Neural cell (in vitro differentiated cells): ENCODE results near the gene TSGA10. TPM values are rescaled to one million over a fixed set of nuclear protein-coding genes. Genes with fewer than 3 reads are reported as not detected.

Source experiments
- H2AFZ ChIP-seq: fragments of 200-600, 300-800 bp; sonication (generic), shearing (Covaris generic); 2 replicates; pipeline ENCODE4 v1.6.0; 2014; ENCODE audit warnings: low read depth, mild to moderate bottlenecking, antibody characterized with exemption, low read length, moderate library complexity
- H3F3A ChIP-seq: fragments of 200-600 bp; shearing (Covaris generic); 2 replicates; pipeline ENCODE4 v1.6.1; 2016; ENCODE audit warnings: mild to moderate bottlenecking, moderate library complexity, mixed read lengths, antibody characterized with exemption, low read length; ENCODE audit not compliant: insufficient read depth, poor library complexity, severe bottlenecking
- H3K27ac ChIP-seq: fragments of 200-600, 300-800 bp; sonication (generic), shearing (Covaris generic); 2 replicates; pipeline ENCODE4 v1.5.1; 2014; ENCODE audit warnings: mild to moderate bottlenecking, low read length, moderate library complexity
- H3K27me3 ChIP-seq: fragments of 300-800, 200-600 bp; sonication (generic), shearing (Covaris generic); 2 replicates; pipeline ENCODE4 v1.6.0; 2014; ENCODE audit warnings: mild to moderate bottlenecking, low read depth, low read length, moderate library complexity; ENCODE audit not compliant: insufficient read depth
- H3K36me3 ChIP-seq: fragments of 300-800, 200-600 bp; sonication (generic), shearing (Covaris generic); 2 replicates; pipeline ENCODE4 v1.5.1; 2014; ENCODE audit warnings: mild to moderate bottlenecking, antibody characterized with exemption, low read length, moderate library complexity; ENCODE audit not compliant: insufficient read depth
- H3K4me2 ChIP-seq: fragments of 300-800, 200-600 bp; sonication (generic), shearing (Covaris generic); 2 replicates; pipeline ENCODE4 v1.6.0; 2014; ENCODE audit warnings: mild to moderate bottlenecking, low read length
- H3K4me3 ChIP-seq: fragments of 300-800, 200-600 bp; sonication (generic), shearing (Covaris generic); 2 replicates; pipeline ENCODE4 v1.5.1; 2014; ENCODE audit warnings: mild to moderate bottlenecking, low read length, moderate library complexity
- H3K79me2 ChIP-seq: fragments of 200-600 bp; shearing (Covaris generic); replicated peaks from 2 replicates; pipeline ENCODE4 v1.6.0; 2014; ENCODE audit warnings: mild to moderate bottlenecking, low read length, moderate library complexity; ENCODE audit not compliant: insufficient read depth
- H3K9ac ChIP-seq: fragments of 300-800, 200-600 bp; sonication (generic), shearing (Covaris generic); 2 replicates; pipeline ENCODE4 v1.6.1; 2016; ENCODE audit warnings: mild to moderate bottlenecking, low read length, mixed read lengths
- H3K9me2 ChIP-seq: fragments of 200-600 bp; shearing (Covaris generic); 2 replicates; pipeline ENCODE4 v1.6.1; 2016; ENCODE audit warnings: mild to moderate bottlenecking, low read length, mixed read lengths; ENCODE audit not compliant: insufficient read depth
- H3K9me3 ChIP-seq: fragments of 200-600, 300-800 bp; sonication (generic), shearing (Covaris generic); 2 replicates; pipeline ENCODE4 v1.6.1; 2016; ENCODE audit warnings: mild to moderate bottlenecking, mixed run types, low read length, moderate library complexity, mixed read lengths
- H4K20me1 ChIP-seq: fragments of 200-600 bp; shearing (Covaris generic); 2 replicates; pipeline ENCODE4 v1.6.1; 2016; ENCODE audit warnings: mild to moderate bottlenecking, mixed run types; ENCODE audit not compliant: insufficient read depth
- EP300 ChIP-seq: fragments of 450-650 bp; conservative IDR thresholded peaks from 2 replicates; pipeline ENCODE4 v1.6.1; 2014; ENCODE audit warnings: antibody characterized with exemption, mild to moderate bottlenecking, moderate library complexity; ENCODE audit not compliant: poor library complexity, severe bottlenecking
- EZH2 ChIP-seq: fragments of 200-600, 300-800 bp; shearing (Covaris generic), sonication (generic); IDR thresholded peaks from 2 replicates; pipeline ENCODE4 v1.6.1; 2014; ENCODE audit warnings: antibody characterized with exemption, low read length, borderline replicate concordance, mild to moderate bottlenecking; ENCODE audit not compliant: insufficient read depth, poor library complexity, severe bottlenecking
- MXI1 ChIP-seq: fragments of 450-650 bp; conservative IDR thresholded peaks from 2 replicates; pipeline ENCODE4 v1.6.1; 2014; ENCODE audit warnings: antibody characterized with exemption, mild to moderate bottlenecking; ENCODE audit not compliant: poor library complexity, severe bottlenecking
- POLR2AphosphoS5 ChIP-seq: IDR thresholded peaks from 2 replicates; pipeline ENCODE4 v1.6.1; 2012
- RAD21 ChIP-seq: fragments of 450-650 bp; conservative IDR thresholded peaks from 2 replicates; pipeline ENCODE4 v1.6.1; 2014; ENCODE audit warnings: antibody characterized with exemption, mild to moderate bottlenecking, moderate library complexity
- SMC3 ChIP-seq: fragments of 450-650 bp; conservative IDR thresholded peaks from 2 replicates; pipeline ENCODE4 v1.6.1; 2014; ENCODE audit warnings: antibody characterized with exemption, mild to moderate bottlenecking, moderate library complexity; ENCODE audit not compliant: poor library complexity
- TAF1 ChIP-seq: IDR thresholded peaks from 2 replicates; pipeline ENCODE4 v1.6.1; 2012; ENCODE audit warnings: low read depth
- polyA plus RNA-seq: library from polyadenylated mRNA; depleted of rRNA; stranded (reverse); fragments of >200 nt; gene quantifications from 2 replicates; pipeline ENCODE4 v1.2.3, GENCODE V29; 2014
- TF ChIP-seq, protein P1 (sequence below): fragments of 450-650 bp; IDR thresholded peaks from 2 replicates; pipeline ENCODE4 v1.5.1; 2014; ENCODE audit warnings: antibody characterized with exemption, mild to moderate bottlenecking, moderate library complexity; ENCODE audit not compliant: poor library complexity, severe bottlenecking
- TF ChIP-seq, protein P2 (sequence below): IDR thresholded peaks from 2 replicates; pipeline ENCODE4 v1.6.1; 2012; ENCODE audit warnings: borderline replicate concordance

TSGA10 gene
- polyA plus RNA-seq, 1 donor from 2014 or later, result 8.0 TPM

DNA sequence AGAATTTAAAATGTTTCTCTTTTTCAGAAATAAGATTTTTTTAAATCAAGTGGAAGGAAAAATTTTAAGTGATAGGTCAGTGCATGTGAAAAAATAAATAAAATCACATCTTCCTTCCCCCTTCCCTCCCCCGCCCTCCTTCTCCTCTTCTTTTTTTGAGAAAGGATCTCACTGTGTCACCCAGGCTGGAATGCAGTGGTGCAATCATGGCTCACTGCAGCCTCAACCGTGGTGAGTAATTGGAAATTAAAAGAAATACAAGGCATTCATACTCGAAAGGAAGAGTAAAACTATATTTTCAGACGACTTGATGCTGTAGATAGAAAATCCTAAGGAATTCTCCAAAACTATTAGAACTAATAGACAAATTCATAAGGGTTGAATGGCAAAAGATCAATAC is 201.8 kb downstream of the TSGA10 start:
- Histone ChIP-seq H3K27ac (no peak overlapping the region), H3K9me2 (no peaks in the 10 kb centered on the region), H2AFZ (no peak overlapping the region), H3K79me2 (no peaks in the 10 kb centered on the region), H3K9ac (no peak overlapping the region), H4K20me1 (no peaks in the 10 kb centered on the region), H3K4me3 (no peak overlapping the region), H3F3A (no peaks in the 10 kb centered on the region), H3K36me3 (no peaks in the 10 kb centered on the region), H3K4me2 (no peak overlapping the region), H3K27me3 (no peaks in the 10 kb centered on the region), H3K9me3 (no peaks in the 10 kb centered on the region)
- TF ChIP-seq SMC3 (no peak), POLR2AphosphoS5 (no peak), MXI1 (no peak), EZH2 (no peak), TAF1 (no peak), EP300 (no peak), RAD21 (no peak)
- TF ChIP-seq, protein P1, sequence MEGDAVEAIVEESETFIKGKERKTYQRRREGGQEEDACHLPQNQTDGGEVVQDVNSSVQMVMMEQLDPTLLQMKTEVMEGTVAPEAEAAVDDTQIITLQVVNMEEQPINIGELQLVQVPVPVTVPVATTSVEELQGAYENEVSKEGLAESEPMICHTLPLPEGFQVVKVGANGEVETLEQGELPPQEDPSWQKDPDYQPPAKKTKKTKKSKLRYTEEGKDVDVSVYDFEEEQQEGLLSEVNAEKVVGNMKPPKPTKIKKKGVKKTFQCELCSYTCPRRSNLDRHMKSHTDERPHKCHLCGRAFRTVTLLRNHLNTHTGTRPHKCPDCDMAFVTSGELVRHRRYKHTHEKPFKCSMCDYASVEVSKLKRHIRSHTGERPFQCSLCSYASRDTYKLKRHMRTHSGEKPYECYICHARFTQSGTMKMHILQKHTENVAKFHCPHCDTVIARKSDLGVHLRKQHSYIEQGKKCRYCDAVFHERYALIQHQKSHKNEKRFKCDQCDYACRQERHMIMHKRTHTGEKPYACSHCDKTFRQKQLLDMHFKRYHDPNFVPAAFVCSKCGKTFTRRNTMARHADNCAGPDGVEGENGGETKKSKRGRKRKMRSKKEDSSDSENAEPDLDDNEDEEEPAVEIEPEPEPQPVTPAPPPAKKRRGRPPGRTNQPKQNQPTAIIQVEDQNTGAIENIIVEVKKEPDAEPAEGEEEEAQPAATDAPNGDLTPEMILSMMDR, result no peak
- TF ChIP-seq, protein P2, sequence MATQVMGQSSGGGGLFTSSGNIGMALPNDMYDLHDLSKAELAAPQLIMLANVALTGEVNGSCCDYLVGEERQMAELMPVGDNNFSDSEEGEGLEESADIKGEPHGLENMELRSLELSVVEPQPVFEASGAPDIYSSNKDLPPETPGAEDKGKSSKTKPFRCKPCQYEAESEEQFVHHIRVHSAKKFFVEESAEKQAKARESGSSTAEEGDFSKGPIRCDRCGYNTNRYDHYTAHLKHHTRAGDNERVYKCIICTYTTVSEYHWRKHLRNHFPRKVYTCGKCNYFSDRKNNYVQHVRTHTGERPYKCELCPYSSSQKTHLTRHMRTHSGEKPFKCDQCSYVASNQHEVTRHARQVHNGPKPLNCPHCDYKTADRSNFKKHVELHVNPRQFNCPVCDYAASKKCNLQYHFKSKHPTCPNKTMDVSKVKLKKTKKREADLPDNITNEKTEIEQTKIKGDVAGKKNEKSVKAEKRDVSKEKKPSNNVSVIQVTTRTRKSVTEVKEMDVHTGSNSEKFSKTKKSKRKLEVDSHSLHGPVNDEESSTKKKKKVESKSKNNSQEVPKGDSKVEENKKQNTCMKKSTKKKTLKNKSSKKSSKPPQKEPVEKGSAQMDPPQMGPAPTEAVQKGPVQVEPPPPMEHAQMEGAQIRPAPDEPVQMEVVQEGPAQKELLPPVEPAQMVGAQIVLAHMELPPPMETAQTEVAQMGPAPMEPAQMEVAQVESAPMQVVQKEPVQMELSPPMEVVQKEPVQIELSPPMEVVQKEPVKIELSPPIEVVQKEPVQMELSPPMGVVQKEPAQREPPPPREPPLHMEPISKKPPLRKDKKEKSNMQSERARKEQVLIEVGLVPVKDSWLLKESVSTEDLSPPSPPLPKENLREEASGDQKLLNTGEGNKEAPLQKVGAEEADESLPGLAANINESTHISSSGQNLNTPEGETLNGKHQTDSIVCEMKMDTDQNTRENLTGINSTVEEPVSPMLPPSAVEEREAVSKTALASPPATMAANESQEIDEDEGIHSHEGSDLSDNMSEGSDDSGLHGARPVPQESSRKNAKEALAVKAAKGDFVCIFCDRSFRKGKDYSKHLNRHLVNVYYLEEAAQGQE, result no peak

DNA sequence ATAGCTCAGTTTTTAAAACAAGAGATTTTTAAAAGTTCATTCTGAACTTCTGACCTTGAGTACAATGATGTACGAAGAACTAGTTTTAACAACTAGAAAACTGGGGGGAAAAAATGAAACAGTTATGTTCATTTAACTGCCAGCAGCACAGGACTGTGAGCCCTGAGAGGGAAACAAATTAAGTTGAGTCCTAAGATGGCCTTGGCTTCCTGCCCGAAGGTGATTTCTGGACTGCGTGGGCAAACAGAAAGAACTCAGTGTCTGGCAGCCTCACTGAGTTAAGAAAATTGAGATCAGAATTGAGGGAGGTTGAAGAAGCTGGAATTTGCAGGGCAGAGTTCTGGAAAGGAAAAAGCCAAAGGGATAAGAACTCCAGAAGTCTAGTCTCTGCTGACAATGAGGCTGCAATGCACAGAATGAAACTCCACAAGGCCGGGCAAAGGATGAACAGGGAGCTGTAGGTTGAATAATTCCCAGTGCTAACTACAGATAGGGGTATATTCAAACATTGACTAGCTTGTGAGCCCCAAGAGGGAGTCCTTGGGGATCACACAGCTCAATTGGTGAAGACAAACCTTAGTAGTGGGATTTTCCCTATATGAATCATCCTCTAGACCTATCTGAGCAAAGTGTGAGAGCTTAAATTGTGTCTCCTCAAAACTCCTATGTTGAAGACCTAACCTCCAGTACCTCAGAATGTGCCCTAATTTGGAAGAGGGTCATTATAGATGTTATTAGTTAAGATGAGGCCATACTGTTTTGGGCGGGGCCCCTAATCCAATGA is 205.6 kb downstream of the TSGA10 start:
- Histone ChIP-seq H3K36me3 (no peaks in the 10 kb centered on the region), H3K4me2 (no peak overlapping the region), H3K9me2 (no peaks in the 10 kb centered on the region), H3K4me3 (no peak overlapping the region), H3F3A (no peaks in the 10 kb centered on the region), H3K79me2 (no peaks in the 10 kb centered on the region), H3K9ac (no peak overlapping the region), H3K27me3 (no peaks in the 10 kb centered on the region), H3K27ac (no peak overlapping the region), H2AFZ (no peak overlapping the region), H4K20me1 (no peaks in the 10 kb centered on the region), H3K9me3 (no peaks in the 10 kb centered on the region)
- TF ChIP-seq MXI1, result no peak
- no peak for TF ChIP-seq EZH2
- TF ChIP-seq, protein P1, result no peak
- no peak for TF ChIP-seq RAD21
- no peak for TF ChIP-seq POLR2AphosphoS5
- no peak for TF ChIP-seq SMC3
- TF ChIP-seq, protein P2, result no peak
- no peak for TF ChIP-seq EP300
- TF ChIP-seq TAF1, result no peak
